Bronchial epithelial cell (primary cell): ENCODE data around the gene AACS. TPM values are rescaled to one million over a fixed set of nuclear protein-coding genes. Genes with fewer than 3 reads are reported as not detected.

ENCODE experiments used
- DNase-seq: peaks from one replicate; pipeline ENCODE4 v3.0.0-alpha.2; 2010; ENCODE audit warnings: low read depth
- FAIRE-seq: peaks from 2 replicates; lab custom pipeline; 2011; peaks lifted over from hg19 to GRCh38; lab: Jason Lieb, UNC
- H3K27me3 ChIP-seq: 2 replicates; pipeline ENCODE4 v1.5.1; 2011; ENCODE audit warnings: low read length; ENCODE audit not compliant: control insufficient read depth, insufficient read depth
- H3K36me3 ChIP-seq: 2 replicates; pipeline ENCODE4 v1.5.1; 2011; ENCODE audit warnings: low read length; ENCODE audit not compliant: control insufficient read depth, insufficient read depth
- H3K4me3 ChIP-seq: 2 replicates; pipeline ENCODE4 v1.5.1; 2011; ENCODE audit warnings: mild to moderate bottlenecking, low read depth, low read length, control low read depth
- total RNA-seq: library from RNA; depleted of rRNA; stranded (reverse); fragments of >200 nt; gene quantifications from 2 replicates; pipeline ENCODE4 v1.2.1, GENCODE V29; 2014
- TF ChIP-seq, protein P1 (sequence below): IDR thresholded peaks from 2 replicates; pipeline ENCODE4 v1.5.1; 2011; ENCODE audit warnings: mild to moderate bottlenecking, moderate library complexity, low read length, control low read depth, inconsistent platforms; ENCODE audit not compliant: insufficient read depth, severe bottlenecking

Gene AACS, protein sequence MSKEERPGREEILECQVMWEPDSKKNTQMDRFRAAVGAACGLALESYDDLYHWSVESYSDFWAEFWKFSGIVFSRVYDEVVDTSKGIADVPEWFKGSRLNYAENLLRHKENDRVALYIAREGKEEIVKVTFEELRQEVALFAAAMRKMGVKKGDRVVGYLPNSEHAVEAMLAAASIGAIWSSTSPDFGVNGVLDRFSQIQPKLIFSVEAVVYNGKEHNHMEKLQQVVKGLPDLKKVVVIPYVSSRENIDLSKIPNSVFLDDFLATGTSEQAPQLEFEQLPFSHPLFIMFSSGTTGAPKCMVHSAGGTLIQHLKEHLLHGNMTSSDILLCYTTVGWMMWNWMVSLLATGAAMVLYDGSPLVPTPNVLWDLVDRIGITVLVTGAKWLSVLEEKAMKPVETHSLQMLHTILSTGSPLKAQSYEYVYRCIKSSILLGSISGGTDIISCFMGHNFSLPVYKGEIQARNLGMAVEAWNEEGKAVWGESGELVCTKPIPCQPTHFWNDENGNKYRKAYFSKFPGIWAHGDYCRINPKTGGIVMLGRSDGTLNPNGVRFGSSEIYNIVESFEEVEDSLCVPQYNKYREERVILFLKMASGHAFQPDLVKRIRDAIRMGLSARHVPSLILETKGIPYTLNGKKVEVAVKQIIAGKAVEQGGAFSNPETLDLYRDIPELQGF
- total RNA-seq, result 30.5 and 43.0 TPM in 2 replicates

DNA sequence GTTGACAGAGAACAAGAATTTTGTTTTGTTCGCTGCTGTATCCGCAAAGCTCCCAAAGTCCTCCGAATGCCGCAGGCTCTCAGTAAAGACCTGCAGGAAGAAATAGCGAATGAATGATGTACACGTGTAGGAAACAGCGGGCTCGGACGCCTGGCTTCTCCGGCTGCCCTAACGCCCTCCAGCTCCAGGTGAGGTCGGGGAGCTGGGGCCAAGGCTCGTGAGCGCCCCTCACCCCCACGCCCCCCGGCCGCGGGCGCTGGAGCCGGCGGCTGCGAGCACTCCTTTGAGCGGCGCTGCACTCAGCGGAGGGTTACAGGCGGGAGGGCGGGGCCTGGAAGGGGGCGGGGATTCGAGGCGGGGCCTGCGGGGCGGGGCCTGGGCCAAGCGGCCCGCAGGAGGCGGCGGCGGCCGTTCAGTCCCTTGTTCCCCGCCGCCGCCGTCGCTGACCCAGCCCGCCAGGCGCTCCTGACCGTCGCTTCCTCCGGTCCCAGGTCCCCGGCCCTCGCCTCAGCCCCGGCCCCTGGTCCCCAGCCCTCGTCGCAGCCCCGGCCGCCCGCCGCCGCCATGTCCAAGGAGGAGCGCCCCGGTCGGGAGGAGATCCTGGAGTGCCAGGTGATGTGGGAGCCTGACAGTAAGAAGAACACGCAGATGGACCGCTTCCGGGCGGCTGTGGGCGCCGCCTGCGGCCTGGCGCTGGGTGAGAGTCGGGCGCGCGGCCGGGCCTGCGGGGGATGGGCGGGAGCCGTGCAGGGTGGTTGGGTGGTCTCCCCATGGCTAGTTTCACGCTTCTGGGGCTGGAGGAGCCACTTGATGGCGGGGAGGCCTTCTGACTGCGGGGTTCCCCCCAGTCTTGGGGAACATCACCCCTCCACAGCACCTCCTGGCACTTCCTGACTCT, at the start of gene AACS:
AACS (plus strand) TSS at position 415 of the 898 bp plus-strand sequence; CDS start at position 565, 150 bp downstream.
- TF ChIP-seq, protein P1, sequence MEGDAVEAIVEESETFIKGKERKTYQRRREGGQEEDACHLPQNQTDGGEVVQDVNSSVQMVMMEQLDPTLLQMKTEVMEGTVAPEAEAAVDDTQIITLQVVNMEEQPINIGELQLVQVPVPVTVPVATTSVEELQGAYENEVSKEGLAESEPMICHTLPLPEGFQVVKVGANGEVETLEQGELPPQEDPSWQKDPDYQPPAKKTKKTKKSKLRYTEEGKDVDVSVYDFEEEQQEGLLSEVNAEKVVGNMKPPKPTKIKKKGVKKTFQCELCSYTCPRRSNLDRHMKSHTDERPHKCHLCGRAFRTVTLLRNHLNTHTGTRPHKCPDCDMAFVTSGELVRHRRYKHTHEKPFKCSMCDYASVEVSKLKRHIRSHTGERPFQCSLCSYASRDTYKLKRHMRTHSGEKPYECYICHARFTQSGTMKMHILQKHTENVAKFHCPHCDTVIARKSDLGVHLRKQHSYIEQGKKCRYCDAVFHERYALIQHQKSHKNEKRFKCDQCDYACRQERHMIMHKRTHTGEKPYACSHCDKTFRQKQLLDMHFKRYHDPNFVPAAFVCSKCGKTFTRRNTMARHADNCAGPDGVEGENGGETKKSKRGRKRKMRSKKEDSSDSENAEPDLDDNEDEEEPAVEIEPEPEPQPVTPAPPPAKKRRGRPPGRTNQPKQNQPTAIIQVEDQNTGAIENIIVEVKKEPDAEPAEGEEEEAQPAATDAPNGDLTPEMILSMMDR, result no peak
- DNase-seq, result peak; percentile 56
- FAIRE-seq, result no peak
- no peaks in the 10 kb centered on the region for H3K27me3 ChIP-seq
- peaks cover 9% of the 10 kb centered on the region for H3K36me3 ChIP-seq
- peak within 1 kb of the TSS; percentile 82 for H3K4me3 ChIP-seq

DNA sequence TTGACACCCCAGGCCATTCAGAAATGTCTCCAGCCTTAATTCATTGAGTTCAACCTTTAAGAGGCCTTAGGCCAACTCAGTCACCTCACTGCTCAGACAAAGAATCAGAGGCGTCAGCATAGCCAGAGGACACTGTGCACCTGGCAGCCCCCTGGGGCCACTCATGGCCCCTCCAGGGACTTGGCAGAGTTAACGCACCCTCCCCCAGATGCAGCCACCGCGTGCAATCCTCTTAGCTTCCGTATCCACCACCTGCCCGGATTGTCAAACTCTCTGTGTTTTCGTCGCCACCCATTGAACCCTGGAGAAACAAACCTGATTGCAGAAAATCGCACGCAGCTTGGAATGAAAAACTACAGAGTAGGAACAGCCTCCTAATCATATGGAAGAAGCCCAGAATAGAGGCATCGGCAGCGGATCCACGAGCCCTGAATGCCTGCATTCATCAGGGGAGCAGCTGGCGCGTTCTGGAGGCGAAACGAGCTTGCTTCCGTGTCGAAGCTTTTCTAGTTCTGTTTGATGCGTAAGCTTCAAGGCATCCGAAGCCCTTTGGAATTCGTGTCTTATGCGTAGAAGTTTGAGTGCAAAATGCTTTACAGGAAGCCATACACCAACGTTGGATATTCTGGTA, 49.4 kb upstream of the AACS start:
- H3K36me3 ChIP-seq, result peaks cover 5% of the 10 kb centered on the region
- no peaks in the 10 kb centered on the region for H3K27me3 ChIP-seq
- TF ChIP-seq, protein P1, result no peak
- FAIRE-seq, result no peak
- no peak for DNase-seq
- H3K4me3 ChIP-seq, result no peak overlapping the region

DNA sequence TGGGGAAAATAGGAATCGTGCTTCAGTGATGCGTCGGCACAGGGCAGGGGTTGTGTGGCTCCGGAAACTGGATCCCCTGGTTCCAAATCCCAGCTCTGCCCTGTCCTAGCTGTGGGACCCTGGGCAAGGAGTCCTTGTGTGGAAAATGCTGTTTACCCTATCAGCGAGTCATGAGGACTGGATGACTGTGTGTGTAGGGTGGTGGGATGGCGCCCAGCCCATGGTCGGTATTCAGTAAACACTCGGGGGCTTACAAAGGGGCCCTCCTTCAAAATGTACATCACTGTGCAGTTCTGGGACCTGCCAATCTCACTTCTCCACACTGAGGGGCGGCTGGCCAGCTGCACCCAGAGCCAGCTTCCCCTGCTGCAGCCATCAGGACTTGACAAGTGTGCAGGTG, 47.4 kb upstream of the AACS start:
- DNase-seq, result no peak
- H3K36me3 ChIP-seq, result peaks cover 5% of the 10 kb centered on the region
- H3K27me3 ChIP-seq, result no peaks in the 10 kb centered on the region
- TF ChIP-seq, protein P1, result no peak
- H3K4me3 ChIP-seq, result no peak overlapping the region
- no peak for FAIRE-seq

DNA sequence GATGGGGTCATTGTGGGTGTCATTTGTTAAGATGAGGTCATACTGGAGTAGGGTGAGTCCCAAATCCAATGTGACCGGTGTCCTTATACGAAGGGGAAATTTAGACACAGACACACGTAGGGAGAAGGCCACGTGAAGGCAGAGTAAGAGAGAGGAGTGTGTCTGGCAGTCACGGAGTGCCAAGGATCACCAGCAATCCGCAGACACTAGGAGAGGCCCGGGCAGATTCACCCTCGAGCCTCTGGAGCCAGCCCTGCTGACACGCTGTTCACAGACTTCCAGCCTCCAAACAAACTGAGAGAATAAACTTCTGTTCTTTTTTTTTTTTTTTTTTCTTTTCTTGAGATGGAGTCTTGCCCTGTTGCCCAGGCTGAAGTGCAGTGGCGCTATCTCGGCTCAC, 46.9 kb upstream of the AACS start:
- Histone ChIP-seq H3K36me3 (peaks cover 5% of the 10 kb centered on the region), H3K4me3 (no peak overlapping the region), H3K27me3 (no peaks in the 10 kb centered on the region)
- TF ChIP-seq, protein P1, result no peak
- FAIRE-seq (peak; percentile 93), DNase-seq (no peak)

DNA sequence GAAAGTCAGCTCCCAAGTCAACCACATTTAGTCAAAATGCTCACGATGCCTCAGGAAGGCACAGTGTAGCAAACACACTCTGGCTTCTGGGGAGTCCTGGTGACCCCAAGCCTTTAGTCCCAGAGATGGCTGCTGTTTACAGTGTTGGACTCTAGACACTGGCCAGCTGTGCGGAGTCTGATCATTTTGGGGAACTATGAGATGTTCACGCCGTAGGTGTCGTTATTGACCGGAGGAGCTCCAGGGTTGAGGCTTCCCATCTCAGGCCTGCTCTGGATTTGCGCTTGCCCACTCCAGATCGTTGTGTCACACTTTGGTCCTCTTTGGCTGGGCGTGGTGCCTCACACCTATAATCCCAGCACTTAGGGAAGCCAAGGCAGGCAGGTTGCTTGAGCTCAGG, 44.1 kb upstream of the AACS start:
- Histone ChIP-seq H3K36me3 (peaks cover 2% of the 10 kb centered on the region), H3K27me3 (no peaks in the 10 kb centered on the region), H3K4me3 (no peak overlapping the region)
- TF ChIP-seq, protein P1, result no peak
- DNase-seq, result no peak
- no peak for FAIRE-seq
